Left lung (tissue), 10 donors: ENCODE measurements around the gene GSTK1. TPM values are rescaled to one million over a fixed set of nuclear protein-coding genes. Genes with fewer than 3 reads are reported as not detected.

Experiments
- ATAC-seq: fragments of 200-7000 bp; cut with Tn5 transposase; one replicate; pipeline ENCODE4 v1.9.1; 2020; ENCODE audit warnings: moderate library complexity
- DNase-seq, 4 donors: peaks; one replicate each; pipeline ENCODE4 v3.0.0-alpha.2; 2013 to 2020
- H3K27ac ChIP-seq, 2 donors: fragments of 200-600 bp; sonication (generic) in 1 of 2; one replicate each; pipeline versions ENCODE4 v1.5.0 to v1.8.0; 2020 to 2021
- H3K27me3 ChIP-seq, 2 donors: fragments of 200-600 bp; sonication (generic) in 1 of 2; one replicate each; pipeline versions ENCODE4 v1.5.0 to v1.8.0; 2020 to 2021
- H3K36me3 ChIP-seq, 2 donors: fragments of 200-600 bp; sonication (generic) in 1 of 2; one replicate each; pipeline versions ENCODE4 v1.5.0 to v1.8.0; 2020 to 2021
- H3K4me1 ChIP-seq, 2 donors: fragments of 200-600 bp; one replicate each; pipeline ENCODE4 v1.8.0; 2021
- H3K4me3 ChIP-seq, 2 donors: fragments of 200-600 bp; sonication (generic) in 1 of 2; one replicate each; pipeline versions ENCODE4 v1.5.0 to v1.8.0; 2020 to 2021; ENCODE audit warnings: mild to moderate bottlenecking in 1 of 2
- H3K9me3 ChIP-seq, 2 donors: fragments of 200-600 bp; sonication (generic) in 1 of 2; one replicate each; pipeline versions ENCODE4 v1.5.0 to v1.8.0; 2020 to 2021
- intact Hi-C, 2 donors: fragments of 100-400 bp; cut with DNase I; formaldehyde crosslinking; loops; one replicate each; pipeline versions ENCODE4 v1.11.2 to v1.14.2; 2022
- polyA plus RNA-seq, 6 donors: library from polyadenylated mRNA; unstranded; fragments of 120-200 nt; gene quantifications; one replicate each; pipeline ENCODE4 v1.2.1, GENCODE V29; 2013; ENCODE audit not compliant: insufficient read length in 6 of 6
- total RNA-seq, 2 donors: library from RNA; stranded (reverse); fragmentation: NEBNext Ultra II Directional; extraction: Animal tissue kit (Norgen Biotek cat#: 25700); gene quantifications; one replicate each; pipeline ENCODE4 v1.2.1, GENCODE V29; 2021
- TF ChIP-seq, protein P1 (sequence below), 2 donors: fragments of 200-600 bp; sonication (generic) in 1 of 2; IDR thresholded peaks; one replicate each; pipeline versions ENCODE4 v1.5.0 to v1.8.0; 2021; ENCODE audit warnings: antibody characterized with exemption in 2 of 2
- donor health status: DM: no; HTN: yes; CAD: no.
- donor health status: DM: no; HTN: no; CAD: no.

Gene GSTK1
- total and polyA plus RNA-seq, 8 donors, result 109 to 151 (median 122) TPM

DNA sequence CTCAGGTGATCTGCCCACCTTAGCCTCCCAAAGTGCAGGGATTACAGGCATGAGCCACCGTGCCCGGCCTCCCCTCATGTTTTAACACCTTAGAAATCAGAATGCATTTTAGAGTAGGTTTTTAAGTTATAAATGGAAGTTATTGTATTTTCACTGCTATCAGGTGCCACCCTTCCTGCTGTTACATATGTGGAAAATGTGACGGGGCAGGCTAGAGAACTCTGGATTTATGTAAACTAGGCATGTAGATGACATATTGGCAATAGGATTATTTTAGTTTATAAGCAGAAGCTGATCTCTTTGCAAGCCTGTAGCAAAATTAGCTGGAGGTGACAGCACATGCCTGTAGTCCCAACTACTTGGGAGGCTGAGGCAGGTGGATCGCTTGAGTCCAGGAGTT is 27.1 kb downstream of the GSTK1 start:
- Histone ChIP-seq H3K9me3 (no peaks in the 10 kb centered on the region), H3K4me1 (peaks cover 23 to 30% of the 10 kb centered on the region in 2 donors)

DNA sequence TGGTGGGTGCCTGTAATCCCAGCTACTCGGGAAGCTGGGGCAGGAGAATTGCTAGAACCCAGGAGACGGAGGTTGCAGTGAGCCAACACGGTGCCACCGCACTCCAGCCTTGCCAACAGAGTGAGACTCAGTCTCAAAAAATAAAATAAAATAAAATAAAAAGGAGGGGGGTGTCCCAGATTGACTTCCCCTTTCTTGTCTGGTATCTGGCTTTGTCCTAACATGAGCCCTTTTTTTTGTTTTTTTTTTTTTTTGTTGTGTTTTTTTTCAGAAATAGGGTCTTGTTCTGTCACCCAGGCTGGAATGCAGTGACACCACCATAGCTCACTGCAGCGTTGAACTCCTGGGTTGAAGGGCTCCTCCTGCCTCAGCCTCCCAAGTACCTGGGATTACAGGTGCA is 29.6 kb downstream of the GSTK1 start:
- ATAC-seq, result no peak
- Histone ChIP-seq H3K27me3 (no peaks in the 10 kb centered on the region), H3K9me3 (no peaks in the 10 kb centered on the region), H3K4me1 (peaks cover 14 to 47% of the 10 kb centered on the region in 2 donors), H3K4me3 (no peak overlapping the region), H3K36me3 (peaks cover 10 to 61% of the 10 kb centered on the region in 2 donors), H3K27ac (no peak overlapping the region)
- TF ChIP-seq, protein P1, sequence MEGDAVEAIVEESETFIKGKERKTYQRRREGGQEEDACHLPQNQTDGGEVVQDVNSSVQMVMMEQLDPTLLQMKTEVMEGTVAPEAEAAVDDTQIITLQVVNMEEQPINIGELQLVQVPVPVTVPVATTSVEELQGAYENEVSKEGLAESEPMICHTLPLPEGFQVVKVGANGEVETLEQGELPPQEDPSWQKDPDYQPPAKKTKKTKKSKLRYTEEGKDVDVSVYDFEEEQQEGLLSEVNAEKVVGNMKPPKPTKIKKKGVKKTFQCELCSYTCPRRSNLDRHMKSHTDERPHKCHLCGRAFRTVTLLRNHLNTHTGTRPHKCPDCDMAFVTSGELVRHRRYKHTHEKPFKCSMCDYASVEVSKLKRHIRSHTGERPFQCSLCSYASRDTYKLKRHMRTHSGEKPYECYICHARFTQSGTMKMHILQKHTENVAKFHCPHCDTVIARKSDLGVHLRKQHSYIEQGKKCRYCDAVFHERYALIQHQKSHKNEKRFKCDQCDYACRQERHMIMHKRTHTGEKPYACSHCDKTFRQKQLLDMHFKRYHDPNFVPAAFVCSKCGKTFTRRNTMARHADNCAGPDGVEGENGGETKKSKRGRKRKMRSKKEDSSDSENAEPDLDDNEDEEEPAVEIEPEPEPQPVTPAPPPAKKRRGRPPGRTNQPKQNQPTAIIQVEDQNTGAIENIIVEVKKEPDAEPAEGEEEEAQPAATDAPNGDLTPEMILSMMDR (IDR thresholded peaks at IDR 0.05), result no peak
- intact Hi-C loops, result no loop called here
- DNase-seq, result no peak

More for the DNA sequence above, 27.1 kb downstream of the GSTK1 start:
- TF ChIP-seq, protein P1 (IDR thresholded peaks at IDR 0.05), result no peak
- intact Hi-C loops, result no loop called here
- peaks cover 10 to 37% of the 10 kb centered on the region in 2 donors for H3K36me3 ChIP-seq
- DNase-seq (no peak), ATAC-seq (no peak)
- no peak overlapping the region for H3K4me3 ChIP-seq
- no peak overlapping the region for H3K27ac ChIP-seq
- no peaks in the 10 kb centered on the region for H3K27me3 ChIP-seq

DNA sequence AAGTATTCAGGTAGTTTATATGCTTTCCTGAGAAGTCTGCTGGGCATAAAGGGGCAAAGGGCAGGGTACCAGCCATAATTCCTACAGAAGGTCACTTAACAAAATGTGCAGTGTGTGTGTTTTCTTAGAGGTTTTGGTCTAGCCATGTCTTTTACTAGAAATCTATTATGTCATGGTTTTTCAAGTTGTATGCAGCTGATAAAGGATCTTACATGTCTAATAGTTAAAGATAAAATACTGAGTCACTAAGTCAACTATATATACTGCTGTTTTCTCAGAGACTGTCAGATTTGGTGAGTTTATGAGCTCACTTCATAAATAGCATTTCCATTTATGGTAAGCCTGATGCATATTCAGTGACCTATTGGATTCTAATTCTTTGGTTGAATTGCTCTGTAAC is 32.6 kb downstream of the GSTK1 start:
- no peaks in the 10 kb centered on the region for H3K27me3 ChIP-seq
- H3K4me1 ChIP-seq, result peaks cover 0 to 45% of the 10 kb centered on the region in 2 donors
- H3K4me3 ChIP-seq, result no peak overlapping the region
- peaks cover 10 to 89% of the 10 kb centered on the region in 2 donors for H3K36me3 ChIP-seq
- DNase-seq (no peak), ATAC-seq (no peak)
- no peaks in the 10 kb centered on the region for H3K9me3 ChIP-seq
- TF ChIP-seq, protein P1 (IDR thresholded peaks at IDR 0.05), result no peak
- intact Hi-C loops, result no loop called here
- no peak overlapping the region for H3K27ac ChIP-seq

DNA sequence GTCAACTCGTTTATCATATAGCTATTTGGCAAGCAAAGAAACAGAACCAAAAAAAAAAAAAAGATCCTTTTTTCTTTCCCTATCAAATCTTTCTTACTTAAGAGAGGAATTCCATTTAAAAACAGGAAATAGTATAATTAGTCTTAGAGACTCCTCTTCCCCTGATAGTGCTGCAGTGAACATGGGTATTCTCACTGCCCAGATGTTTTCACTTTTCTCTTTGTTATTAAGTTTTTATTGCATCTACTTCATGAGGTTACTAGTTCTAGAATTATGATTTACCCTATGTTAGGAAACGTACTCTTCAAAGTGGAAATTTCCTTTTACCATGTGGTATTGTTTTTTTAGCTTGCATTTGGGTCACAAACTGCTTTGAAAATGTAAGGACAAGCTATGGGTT is 33.4 kb downstream of the GSTK1 start:
- Histone ChIP-seq H3K27ac (no peak overlapping the region), H3K9me3 (no peaks in the 10 kb centered on the region), H3K27me3 (no peaks in the 10 kb centered on the region), H3K4me3 (no peak overlapping the region), H3K4me1 (peaks cover 0 to 46% of the 10 kb centered on the region in 2 donors), H3K36me3 (peaks cover 10 to 94% of the 10 kb centered on the region in 2 donors)
- no peak for ATAC-seq
- TF ChIP-seq, protein P1 (IDR thresholded peaks at IDR 0.05), result no peak
- intact Hi-C loops, result no loop called here
- no peak for DNase-seq

DNA sequence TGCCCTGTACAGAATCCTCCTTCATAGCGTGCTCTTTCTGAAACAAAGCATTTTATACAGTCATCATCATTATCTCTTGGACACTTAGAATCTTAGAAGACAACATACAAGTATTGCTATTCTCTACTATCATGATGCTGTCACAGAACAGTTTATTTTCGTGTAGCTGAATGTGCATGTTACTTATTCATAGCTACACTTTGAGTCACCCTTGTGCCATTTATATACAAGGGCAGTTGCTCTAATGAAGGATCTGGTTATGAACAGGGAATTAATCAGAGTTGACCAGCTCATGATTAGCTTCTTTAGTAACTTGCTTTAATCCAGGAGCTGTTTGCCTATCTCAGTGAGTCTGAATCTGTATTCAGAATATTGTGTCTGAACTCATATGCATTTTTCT is 36.1 kb downstream of the GSTK1 start:
- no peaks in the 10 kb centered on the region for H3K9me3 ChIP-seq
- no peaks in the 10 kb centered on the region for H3K27me3 ChIP-seq
- H3K4me3 ChIP-seq, result no peak overlapping the region
- ATAC-seq (no peak), DNase-seq (no peak)
- peaks cover 0 to 57% of the 10 kb centered on the region in 2 donors for H3K4me1 ChIP-seq
- H3K27ac ChIP-seq, result no peak overlapping the region
- H3K36me3 ChIP-seq, result peaks cover 3 to 94% of the 10 kb centered on the region in 2 donors
- intact Hi-C loops, result no loop called here
- TF ChIP-seq, protein P1 (IDR thresholded peaks at IDR 0.05), result no peak
